H1 (cell line): ENCODE measurements around the gene TEKT1. TPM values are rescaled to one million over a fixed set of nuclear protein-coding genes. Genes with fewer than 3 reads are reported as not detected.
"Not testable (repeated sequence)": the region's sequence is repeated elsewhere in the genome, so short reads cannot be mapped to it uniquely, and the experiment has no call there.

Experiments used
- CTCF ChIA-PET: fragments of 300-600 bp; sonication (Branson Sonifier 250); formaldehyde crosslinking; loops from one replicate; lab custom pipeline; 2021; ENCODE audit not compliant: partially characterized antibody; lab: Charles Lee
- POLR2A ChIA-PET: fragments of 300-600 bp; sonication (Branson Sonifier 250); formaldehyde crosslinking; loops from one replicate; lab custom pipeline; 2021; ENCODE audit warnings: inconsistent platforms; ENCODE audit not compliant: partially characterized antibody; lab: Charles Lee
- DNase-seq, 2 experiments: peaks; one replicate each; pipeline versions ENCODE4 v3.0.0 to v3.0.0-alpha.2; 2010 to 2022; ENCODE audit warnings: low spot score in 2 of 2, low read depth in 1 of 2, mixed read lengths in 1 of 2
- FAIRE-seq: peaks from 2 replicates; lab custom pipeline; 2011; peaks lifted over from hg19 to GRCh38; lab: Jason Lieb, UNC
- H2AFZ ChIP-seq: 2 replicates; pipeline ENCODE4 v1.8.1; 2012; ENCODE audit warnings: low read length, inconsistent platforms
- H2AK5ac ChIP-seq: 2 replicates; pipeline ENCODE4 v1.6.1; 2013; ENCODE audit warnings: low read depth, low read length
- H2BK120ac ChIP-seq: replicated peaks from 2 replicates; pipeline ENCODE3; 2013; ENCODE audit warnings: low read depth, low read length, inconsistent platforms
- H2BK12ac ChIP-seq: 2 replicates; pipeline ENCODE4 v1.6.1; 2013; ENCODE audit warnings: low read depth, low read length
- H2BK15ac ChIP-seq: 2 replicates; pipeline ENCODE4 v1.6.1; 2013; ENCODE audit warnings: low read length
- H2BK20ac ChIP-seq: 2 replicates; pipeline ENCODE4 v1.6.1; 2013; ENCODE audit warnings: low read length
- H2BK5ac ChIP-seq: 2 replicates; pipeline ENCODE4 v1.6.1; 2013; ENCODE audit warnings: low read depth, low read length
- H3K14ac ChIP-seq: 2 replicates; pipeline ENCODE4 v1.6.1; 2013; ENCODE audit warnings: inconsistent platforms; ENCODE audit not compliant: insufficient read length
- H3K18ac ChIP-seq: 2 replicates; pipeline ENCODE4 v1.6.1; 2013; ENCODE audit warnings: low read length; ENCODE audit errors: extremely low read depth
- H3K23ac ChIP-seq: 2 replicates; pipeline ENCODE4 v1.6.1; 2013; ENCODE audit warnings: inconsistent platforms; ENCODE audit not compliant: insufficient read length
- H3K23me2 ChIP-seq: 2 replicates; pipeline ENCODE4 v1.6.1; 2013; ENCODE audit warnings: low read depth, low read length
- H3K27ac ChIP-seq: 2 replicates; pipeline ENCODE4 v1.6.1; 2011; ENCODE audit warnings: low read depth, low read length, inconsistent platforms
- H3K27me3 ChIP-seq, 4 experiments: replicated peaks in 1 of 4; 1 replicate in 1 of 4; 2 replicates in 3 of 4; pipeline versions ENCODE4 v1.6.1 to v1.8.1; 2011 to 2013; ENCODE audit warnings: low read length in 3 of 4, mild to moderate bottlenecking in 3 of 4, inconsistent platforms in 2 of 4, mixed read lengths in 2 of 4, moderate library complexity in 1 of 4; ENCODE audit not compliant: control insufficient read depth in 3 of 4, insufficient read depth in 3 of 4; ENCODE audit errors: extremely low read depth in 1 of 4
- H3K36me3 ChIP-seq, 4 experiments: 2 replicates each; pipeline versions ENCODE4 v1.6.1 to v1.8.1; 2011 to 2013; ENCODE audit warnings: mild to moderate bottlenecking in 4 of 4, low read length in 3 of 4, moderate library complexity in 2 of 4, control low read depth in 1 of 4, inconsistent platforms in 1 of 4; ENCODE audit not compliant: insufficient read depth in 4 of 4, control insufficient read depth in 2 of 4
- H3K4ac ChIP-seq: replicated peaks from 2 replicates; pipeline ENCODE3; 2013; ENCODE audit warnings: low read length, low read depth, mixed read lengths, inconsistent platforms; ENCODE audit not compliant: insufficient read length
- H3K4me1 ChIP-seq, 4 experiments: replicated peaks in 1 of 4; 1 replicate in 1 of 4; 2 replicates in 3 of 4; pipeline versions ENCODE4 v1.6.1 to v1.8.1; 2011 to 2013; ENCODE audit warnings: low read length in 3 of 4, inconsistent platforms in 2 of 4, mixed read lengths in 1 of 4; ENCODE audit not compliant: insufficient read depth in 4 of 4, control insufficient read depth in 3 of 4
- H3K4me2 ChIP-seq, 2 experiments: 2 replicates each; pipeline versions ENCODE4 v1.6.1 to v1.8.1; 2011 to 2013; ENCODE audit warnings: low read depth in 2 of 2, low read length in 2 of 2, control low read depth in 1 of 2, inconsistent platforms in 1 of 2, mild to moderate bottlenecking in 1 of 2; ENCODE audit not compliant: insufficient read depth in 1 of 2
- H3K4me3 ChIP-seq, 4 experiments: fragments of 200-600, 300-600 bp in 1 of 4; sonication (generic), shearing (Covaris generic), sonication (Bioruptor Twin) in 1 of 4; 2 replicates each; pipeline versions ENCODE4 v1.5.1 to v1.8.1; 2011 to 2016; ENCODE audit warnings: low read length in 4 of 4, low read depth in 3 of 4, control low read depth in 2 of 4, inconsistent platforms in 2 of 4, mild to moderate bottlenecking in 2 of 4, mixed read lengths in 1 of 4, moderate library complexity in 1 of 4; ENCODE audit not compliant: insufficient read depth in 2 of 4; ENCODE audit errors: extremely low read depth in 1 of 4
- H3K56ac ChIP-seq: replicated peaks from 2 replicates; pipeline ENCODE3; 2013; ENCODE audit warnings: low read depth, mild to moderate bottlenecking, mixed read lengths, low read length, inconsistent platforms; ENCODE audit not compliant: insufficient read length
- H3K79me1 ChIP-seq: 2 replicates; pipeline ENCODE4 v1.6.1; 2013; ENCODE audit warnings: low read depth, low read length, control low read depth
- H3K79me2 ChIP-seq, 2 experiments: 2 replicates each; pipeline versions ENCODE4 v1.6.1 to v1.8.1; 2012 to 2013; ENCODE audit warnings: low read length in 2 of 2, mild to moderate bottlenecking in 2 of 2, inconsistent platforms in 1 of 2; ENCODE audit not compliant: insufficient read depth in 2 of 2, control insufficient read depth in 1 of 2
- H3K9ac ChIP-seq, 4 experiments: replicated peaks in 1 of 4; 1 replicate in 1 of 4; 2 replicates in 3 of 4; pipeline versions ENCODE4 v1.6.1 to v1.8.1; 2011 to 2013; ENCODE audit warnings: low read depth in 3 of 4, low read length in 3 of 4, control low read depth in 2 of 4, mild to moderate bottlenecking in 2 of 4, moderate library complexity in 2 of 4, inconsistent platforms in 1 of 4; ENCODE audit errors: extremely low read depth in 1 of 4
- H3K9me3 ChIP-seq, 2 experiments: 2 replicates each; pipeline versions ENCODE4 v1.6.1 to v1.8.1; 2012 to 2013; ENCODE audit warnings: mild to moderate bottlenecking in 2 of 2, moderate library complexity in 2 of 2, control low read depth in 1 of 2, inconsistent platforms in 1 of 2, low read depth in 1 of 2, low read length in 1 of 2, mixed read lengths in 1 of 2; ENCODE audit not compliant: insufficient read depth in 2 of 2
- H4K20me1 ChIP-seq, 2 experiments: replicated peaks in 1 of 2; 2 replicates each; pipeline versions ENCODE3 to v1.8.1; 2011 to 2013; ENCODE audit warnings: inconsistent platforms in 2 of 2, low read length in 2 of 2, mild to moderate bottlenecking in 1 of 2; ENCODE audit not compliant: insufficient read depth in 2 of 2, control insufficient read depth in 1 of 2
- H4K5ac ChIP-seq: 2 replicates; pipeline ENCODE4 v1.6.1; 2013; ENCODE audit warnings: low read length, low read depth, mixed read lengths, inconsistent platforms; ENCODE audit not compliant: insufficient read length
- H4K8ac ChIP-seq: 2 replicates; pipeline ENCODE4 v1.8.0; 2013; ENCODE audit warnings: mild to moderate bottlenecking, moderate library complexity, low read length, inconsistent platforms; ENCODE audit not compliant: insufficient read depth; ENCODE audit errors: extremely low read depth
- H4K91ac ChIP-seq: replicated peaks from 2 replicates; pipeline ENCODE3; 2013; ENCODE audit warnings: low read length, mixed read lengths, inconsistent platforms; ENCODE audit not compliant: insufficient read length
- WGBS, 2 experiments: shearing (Covaris generic) in 1 of 2; methylation state at CpG; one replicate each; pipeline versions ENCODE4 v1.1.6 to v1.1.7; 2013 to 2015; ENCODE audit warnings: low lambda C conversion rate in 2 of 2, mixed read lengths in 2 of 2, inconsistent platforms in 1 of 2, low coverage in 1 of 2, missing lambda C conversion rate in 1 of 2; ENCODE audit not compliant: insufficient replicate concordance in 2 of 2, insufficient coverage in 1 of 2, insufficient read length in 1 of 2; ENCODE audit errors: extremely low coverage in 1 of 2, missing lambda C conversion rate in 1 of 2; 5-methylcytosine and 5-hydroxymethylcytosine counted together
- polyA plus RNA-seq, 7 experiments: library from polyadenylated mRNA; depleted of rRNA in 3 of 7; stranded (reverse) in 5 of 7; unstranded in 2 of 7; fragments of >200 nt in 5 of 7; fragments of 200-250 nt in 2 of 7; gene quantifications; 1 replicate in 5 of 7; 2 replicates in 1 of 7; 4 replicates in 1 of 7; pipeline versions ENCODE4 v1.2.1 to v1.2.3, GENCODE V29; 2011 to 2013; ENCODE audit warnings: missing spikeins in 2 of 7, mixed read lengths in 2 of 7
- total RNA-seq: library from RNA; stranded (reverse); fragmentation: NEBNext Ultra II Directional; extraction: Animal tissue kit (Norgen Biotek cat#: 25700); gene quantifications from 2 replicates; pipeline ENCODE4 v1.2.1, GENCODE V29; 2021

The TEKT1 gene
- total and polyA plus RNA-seq, 2 of the 8 experiments (the other 6 are each of a cell fraction or from before 2014, with no cell fraction given), result not detected

DNA sequence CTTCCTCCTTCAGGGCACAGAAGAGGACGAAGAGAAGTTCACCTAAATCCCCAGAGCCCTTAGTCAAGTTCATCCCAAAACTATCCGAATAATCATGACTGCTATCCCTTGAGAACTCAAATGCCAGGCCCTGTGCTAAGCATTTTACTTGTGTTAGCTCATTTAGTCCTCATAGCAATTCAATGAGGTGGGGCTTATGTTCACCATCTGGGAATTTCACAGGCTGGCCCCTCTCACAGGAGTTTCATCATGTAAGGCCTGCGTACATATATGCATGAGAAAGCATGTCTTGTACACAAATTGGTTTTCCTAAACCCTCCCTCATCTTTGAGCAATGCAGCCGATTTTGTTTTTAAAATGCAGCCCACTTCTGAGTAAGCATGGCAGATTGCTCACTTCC is 12.9 kb upstream of the TEKT1 start:
- not testable (repeated sequence) for H2BK20ac ChIP-seq, FAIRE-seq, H3K36me3 ChIP-seq, H2BK5ac ChIP-seq, H3K79me2 ChIP-seq, H3K23me2 ChIP-seq, H4K20me1 ChIP-seq, H4K5ac ChIP-seq, H3K56ac ChIP-seq, H2AK5ac ChIP-seq, H3K9ac ChIP-seq, H2BK12ac ChIP-seq, H3K4me1 ChIP-seq, H3K4ac ChIP-seq, H2BK120ac ChIP-seq, H3K23ac ChIP-seq, H3K4me3 ChIP-seq, H3K27ac ChIP-seq, H3K4me2 ChIP-seq, H3K27me3 ChIP-seq, H2AFZ ChIP-seq, H3K18ac ChIP-seq, H3K14ac ChIP-seq, H3K9me3 ChIP-seq, H4K91ac ChIP-seq, H3K79me1 ChIP-seq, H4K8ac ChIP-seq, DNase-seq, H2BK15ac ChIP-seq
- CTCF ChIA-PET, result interaction anchor here (0.7 to 4.4 kb wide), 31 partner anchors 8 to 698 kb away, joined by 3 to 49 read pairs (median 8); partner anchors contain the start of genes FBXO39, SLC13A5, TEKT1 and TXNDC17
- WGBS, 2 experiments, result 77% methylated on average over 4 of the region's 4 CpGs; no CpG with 5 or more reads in 1 of the 2 experiments
- POLR2A ChIA-PET, result interaction anchor here (1.3 kb wide), 1 partner anchor 159 kb away, joined by 3 read pairs; no protein-coding TSS in a partner anchor
